Activated naive CD8-positive, alpha-beta T cell (primary cell): ENCODE measurements around the gene ZNF329.

Experiments
- H3K27ac Mint-ChIP-seq: one replicate; pipeline ENCODE4 v1.8.0; 2021; ENCODE audit warnings: mixed read lengths
- H3K27me3 Mint-ChIP-seq: one replicate; pipeline ENCODE4 v1.8.0; 2021; ENCODE audit warnings: mixed read lengths
- H3K36me3 Mint-ChIP-seq: one replicate; pipeline ENCODE4 v1.8.0; 2021; ENCODE audit warnings: mixed read lengths
- H3K4me1 Mint-ChIP-seq: one replicate; pipeline ENCODE4 v1.8.0; 2021; ENCODE audit warnings: low read depth, mixed read lengths
- H3K4me3 Mint-ChIP-seq: one replicate; pipeline ENCODE4 v1.8.0; 2021; ENCODE audit warnings: mild to moderate bottlenecking, mixed read lengths
- H3K9me3 Mint-ChIP-seq: one replicate; pipeline ENCODE4 v1.8.0; 2021; ENCODE audit warnings: low read depth, mixed read lengths

The ZNF329 gene

DNA sequence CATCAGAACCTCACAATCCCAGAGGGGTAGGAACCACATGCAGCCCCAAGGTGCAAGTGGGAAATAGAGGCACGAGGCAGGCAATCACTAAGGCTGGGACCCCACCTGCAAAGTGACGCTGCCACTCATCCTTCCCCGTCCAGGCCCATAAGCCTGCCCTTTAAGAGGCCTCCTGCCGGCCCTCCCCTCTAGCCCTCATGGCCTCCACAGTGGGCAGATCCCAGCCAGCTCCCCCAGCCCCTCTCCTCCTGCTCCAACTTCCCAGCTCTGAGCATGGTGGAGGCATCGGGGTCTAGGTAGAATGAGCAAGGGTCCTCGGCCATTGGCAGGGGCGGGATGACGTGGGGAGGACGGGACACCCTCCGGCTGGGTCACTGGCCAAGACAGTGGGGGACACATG is 55.3 kb downstream of the ZNF329 start:
- H3K36me3 Mint-ChIP-seq, result peaks cover 12% of the 10 kb centered on the region
- H3K4me3 Mint-ChIP-seq, result no peak overlapping the region
- H3K4me1 Mint-ChIP-seq, result peaks cover 14% of the 10 kb centered on the region
- no peaks in the 10 kb centered on the region for H3K27me3 Mint-ChIP-seq
- peaks cover 5% of the 10 kb centered on the region for H3K9me3 Mint-ChIP-seq
- no peak overlapping the region for H3K27ac Mint-ChIP-seq

DNA sequence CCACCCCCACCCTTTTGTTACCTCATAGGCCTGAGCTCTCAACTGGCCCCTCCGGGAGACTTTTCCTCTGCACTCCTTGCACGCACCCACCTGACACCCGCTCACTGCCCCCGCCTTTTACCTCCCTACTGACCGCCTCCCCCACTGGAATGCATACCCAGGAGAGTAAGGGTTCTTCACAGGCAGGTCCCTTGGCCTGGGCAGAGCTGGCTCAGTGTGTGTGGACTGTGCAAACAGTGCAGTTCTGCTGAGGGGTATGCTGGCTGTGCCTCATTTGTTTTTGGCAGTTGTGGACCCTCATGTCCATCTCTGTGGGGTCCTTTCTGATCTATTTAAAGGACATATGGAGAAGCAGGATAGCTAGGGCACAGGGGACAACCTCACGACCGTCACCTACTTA is 57.5 kb downstream of the ZNF329 start:
- no peaks in the 10 kb centered on the region for H3K27me3 Mint-ChIP-seq
- no peaks in the 10 kb centered on the region for H3K9me3 Mint-ChIP-seq
- H3K27ac Mint-ChIP-seq, result no peak overlapping the region
- H3K4me1 Mint-ChIP-seq, result peaks cover 8% of the 10 kb centered on the region
- H3K4me3 Mint-ChIP-seq, result no peak overlapping the region
- peaks cover 7% of the 10 kb centered on the region for H3K36me3 Mint-ChIP-seq

DNA sequence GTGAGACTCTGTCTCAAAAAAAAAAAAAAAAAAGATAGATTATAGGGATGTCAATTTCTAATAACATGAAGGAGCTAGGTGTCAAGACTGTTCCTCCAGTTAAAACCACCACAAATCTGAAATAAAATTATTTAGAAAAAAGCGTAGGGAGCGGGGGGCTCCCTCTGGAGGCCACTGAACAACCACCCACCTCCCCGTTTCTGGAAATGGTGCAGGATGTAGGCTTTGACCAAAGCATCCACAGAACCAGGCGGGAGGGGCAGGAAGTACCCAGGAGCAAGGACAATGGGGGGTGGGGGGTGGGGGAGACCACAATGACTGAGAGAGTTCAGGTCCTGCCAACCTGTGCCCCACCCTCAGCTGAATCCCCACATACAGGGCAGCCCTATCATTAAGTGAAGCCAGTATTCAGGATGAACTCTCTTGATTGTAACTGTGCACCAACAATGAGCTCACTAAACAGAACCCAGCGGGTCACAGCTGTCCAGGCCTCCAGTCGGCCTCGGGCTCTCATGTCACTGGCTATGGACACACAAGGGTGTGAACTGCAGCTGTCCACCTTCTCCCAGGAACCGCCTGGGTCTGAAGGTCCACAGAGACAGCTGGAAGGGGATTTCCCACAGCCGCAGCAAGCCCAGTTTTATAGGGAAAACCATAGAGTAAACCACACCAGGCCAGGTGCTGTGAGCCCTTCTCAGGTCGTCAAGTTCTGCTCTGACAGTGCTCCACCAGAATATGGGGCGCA is 59.2 kb downstream of the ZNF329 start:
- H3K4me1 Mint-ChIP-seq, result peaks cover 3% of the 10 kb centered on the region
- H3K9me3 Mint-ChIP-seq, result no peaks in the 10 kb centered on the region
- no peak overlapping the region for H3K4me3 Mint-ChIP-seq
- no peak overlapping the region for H3K27ac Mint-ChIP-seq
- H3K36me3 Mint-ChIP-seq, result peaks cover 11% of the 10 kb centered on the region
- H3K27me3 Mint-ChIP-seq, result no peaks in the 10 kb centered on the region

DNA sequence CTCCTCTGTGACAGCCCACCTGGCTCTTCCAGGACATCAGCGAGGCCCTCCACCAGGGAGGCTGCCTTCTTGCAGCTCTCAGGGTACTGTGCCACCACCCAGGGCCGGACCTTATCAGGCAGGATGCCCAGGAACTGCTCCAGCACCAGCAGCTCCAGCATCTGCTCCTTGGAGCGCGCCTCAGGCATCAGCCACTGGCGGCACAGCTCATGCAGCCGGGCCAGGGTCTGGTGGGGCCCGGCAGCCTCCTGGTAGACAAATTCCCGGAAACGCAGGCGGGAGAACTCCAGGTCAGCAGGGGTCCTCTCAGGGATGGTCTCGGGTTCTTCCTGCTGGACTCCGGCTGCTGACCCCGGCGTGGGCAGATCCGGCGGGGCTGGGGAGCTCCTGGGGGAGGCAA is 60.7 kb downstream of the ZNF329 start:
- Mint-ChIP-seq H3K36me3 (peaks cover 7% of the 10 kb centered on the region), H3K4me3 (no peak overlapping the region), H3K4me1 (no peaks in the 10 kb centered on the region), H3K27me3 (no peaks in the 10 kb centered on the region), H3K9me3 (no peaks in the 10 kb centered on the region), H3K27ac (no peak overlapping the region)

DNA sequence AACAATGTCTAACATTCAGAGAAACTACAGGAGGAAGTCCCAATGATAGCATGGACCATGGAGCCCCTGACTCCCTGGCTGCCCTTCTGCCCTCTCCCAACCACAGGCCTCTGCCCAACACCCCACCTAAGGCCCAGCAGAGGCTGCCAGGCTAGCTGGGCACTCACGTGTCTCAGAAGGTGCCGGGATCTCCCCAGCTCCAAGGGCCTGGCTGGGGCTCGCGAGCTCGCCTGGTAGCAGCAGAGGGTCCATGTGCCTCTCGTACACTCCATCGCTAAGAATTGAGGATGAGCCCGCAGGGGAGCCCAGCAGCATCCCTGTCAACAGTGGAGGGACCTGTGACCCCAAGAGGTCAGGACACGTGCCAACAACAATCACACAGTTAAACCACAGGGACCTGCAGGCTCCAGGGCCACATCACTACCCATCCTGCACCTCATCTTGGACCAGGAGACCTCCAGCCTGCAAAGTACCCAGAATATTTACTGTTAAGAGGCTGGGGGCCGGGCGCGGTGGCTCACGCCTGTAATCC is 62.0 kb downstream of the ZNF329 start:
- Mint-ChIP-seq H3K27me3 (no peaks in the 10 kb centered on the region), H3K4me3 (no peak overlapping the region), H3K9me3 (peaks cover 4% of the 10 kb centered on the region), H3K4me1 (no peaks in the 10 kb centered on the region), H3K27ac (no peak overlapping the region), H3K36me3 (peaks cover 12% of the 10 kb centered on the region)

DNA sequence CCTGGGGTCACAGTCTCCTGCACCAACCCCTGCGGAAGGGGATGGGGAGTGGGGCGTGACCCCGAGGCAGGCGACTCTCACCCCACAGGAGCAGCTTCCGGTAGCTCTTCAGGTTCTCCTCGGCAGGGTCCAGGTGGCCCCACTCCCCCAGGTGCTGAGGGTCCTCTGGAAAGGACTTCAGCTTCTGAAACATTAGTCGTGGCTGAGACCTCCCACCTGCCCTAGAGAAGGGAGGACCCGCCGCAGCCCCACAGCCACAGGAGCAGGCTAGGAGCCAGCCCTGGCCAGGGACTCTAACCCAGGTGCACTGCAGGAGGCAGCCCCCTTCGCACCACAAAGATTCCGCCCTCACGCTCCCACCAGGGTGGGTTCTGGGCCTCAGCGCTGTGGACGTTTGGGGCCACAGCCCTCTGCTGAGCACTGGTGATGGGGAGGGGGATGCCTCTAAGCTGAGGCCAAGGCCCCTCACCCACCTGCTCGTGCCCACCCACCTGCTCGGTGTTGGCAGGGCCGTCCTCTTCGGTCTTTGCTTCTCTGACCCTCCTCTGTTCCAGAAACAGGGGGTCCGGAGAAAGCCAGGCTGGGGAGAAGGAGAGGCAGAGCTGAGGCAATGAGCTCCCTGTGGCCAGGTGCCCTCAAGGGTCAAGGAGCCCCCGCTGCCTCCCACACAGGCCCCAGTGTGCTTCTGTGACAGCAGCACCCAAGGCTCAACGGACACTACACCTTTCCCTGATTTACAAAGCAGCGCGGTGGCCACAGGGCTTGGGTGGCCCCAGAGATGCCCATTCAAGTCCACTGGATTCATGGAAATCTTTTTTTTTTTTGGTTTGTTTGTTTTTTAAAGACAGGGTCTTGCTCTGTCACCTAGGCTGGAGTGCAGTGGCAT is 63.5 kb downstream of the ZNF329 start:
- Mint-ChIP-seq H3K27me3 (no peaks in the 10 kb centered on the region), H3K27ac (no peak overlapping the region), H3K36me3 (peaks cover 11% of the 10 kb centered on the region), H3K4me1 (no peaks in the 10 kb centered on the region), H3K4me3 (no peak overlapping the region), H3K9me3 (peaks cover 4% of the 10 kb centered on the region)

DNA sequence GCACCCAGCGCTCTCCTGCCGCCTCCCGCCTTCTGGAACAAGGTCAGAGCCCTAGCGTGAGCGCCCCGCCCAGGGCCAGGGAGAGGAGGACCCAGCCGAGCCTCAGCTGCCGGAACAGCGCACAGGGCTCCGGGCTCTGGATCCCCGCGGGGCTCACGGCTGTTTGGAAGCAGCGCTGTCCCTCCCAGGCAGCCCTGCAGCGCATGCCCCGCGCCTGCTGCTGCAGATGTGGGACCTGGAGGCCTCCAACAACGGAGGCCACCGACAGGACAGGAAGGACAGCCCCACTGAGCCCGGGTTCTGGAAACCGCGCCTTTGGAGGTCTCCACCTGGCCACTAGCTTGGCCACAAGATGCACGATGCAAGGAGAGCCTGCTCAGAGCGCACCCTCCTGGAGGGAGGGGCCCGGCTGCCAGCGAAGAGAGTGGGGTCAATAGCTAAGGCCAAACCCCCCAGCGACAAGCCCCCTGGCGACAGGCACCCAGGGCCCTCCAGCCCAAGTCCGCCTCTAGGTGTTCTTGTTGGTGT is 65.2 kb downstream of the ZNF329 start:
- Mint-ChIP-seq H3K27me3 (no peaks in the 10 kb centered on the region), H3K36me3 (peaks cover 19% of the 10 kb centered on the region), H3K4me3 (no peak overlapping the region), H3K9me3 (peaks cover 4% of the 10 kb centered on the region), H3K4me1 (no peaks in the 10 kb centered on the region), H3K27ac (no peak overlapping the region)

DNA sequence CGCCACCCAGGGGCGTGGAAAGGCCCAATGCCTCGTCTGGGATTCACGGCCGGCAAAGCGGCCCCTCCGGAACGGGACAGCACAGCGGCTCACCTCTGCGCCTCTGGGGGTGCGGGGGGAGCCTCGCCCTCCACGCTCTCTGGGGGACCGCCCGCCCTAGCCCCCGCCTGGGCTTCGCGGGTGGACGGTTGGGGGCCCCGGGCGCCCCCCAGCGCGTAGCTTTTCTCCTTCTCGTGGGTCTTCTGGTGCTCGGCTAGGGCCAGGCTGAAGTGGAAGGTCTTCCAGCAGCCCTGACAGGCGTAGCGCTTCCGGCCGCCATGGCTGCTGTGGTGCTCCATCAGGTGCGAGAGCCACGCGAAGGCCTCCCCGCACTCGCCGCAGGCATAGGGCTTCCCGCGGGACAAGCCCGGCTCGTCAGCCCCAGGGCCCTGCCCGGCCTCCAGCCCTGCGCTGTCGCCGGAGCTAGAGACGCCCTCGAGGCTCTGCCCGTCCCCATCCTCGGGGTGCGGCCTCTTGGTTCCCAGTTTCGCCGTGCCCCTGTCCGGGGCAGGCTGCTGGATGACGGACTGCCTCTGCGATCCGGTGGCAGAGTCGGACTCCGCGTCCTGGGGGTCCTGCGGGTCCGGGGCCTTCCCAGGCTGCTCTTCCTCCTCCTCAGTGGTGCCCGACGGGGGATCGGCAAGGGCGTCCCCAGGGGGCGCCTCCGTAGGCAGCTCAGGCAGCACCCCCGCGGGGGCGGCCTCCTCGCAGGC is 65.8 kb downstream of the ZNF329 start:
- H3K9me3 Mint-ChIP-seq, result peaks cover 7% of the 10 kb centered on the region

DNA sequence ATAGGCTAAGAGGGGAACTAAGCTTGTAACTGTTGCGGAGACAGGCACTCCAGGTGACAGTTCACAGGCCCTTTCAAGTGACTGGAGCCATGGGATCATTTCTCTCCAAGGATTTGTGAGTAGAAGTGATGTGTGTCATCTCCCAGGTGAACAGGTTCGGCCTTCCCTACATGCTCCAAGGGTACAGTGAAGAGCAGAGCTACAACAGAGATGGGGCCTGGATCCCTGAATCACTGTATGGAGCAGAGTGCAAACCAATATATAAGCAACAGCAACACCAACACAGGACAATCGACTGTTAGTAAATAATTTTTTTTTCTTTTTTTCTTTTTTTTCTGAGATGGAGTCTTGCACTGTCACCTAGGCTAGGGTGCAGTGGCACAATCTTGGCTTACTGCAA is 67.6 kb downstream of the ZNF329 start:
- no peak overlapping the region for H3K27ac Mint-ChIP-seq
- peaks cover 7% of the 10 kb centered on the region for H3K9me3 Mint-ChIP-seq
- no peaks in the 10 kb centered on the region for H3K27me3 Mint-ChIP-seq
- H3K36me3 Mint-ChIP-seq, result peaks cover 20% of the 10 kb centered on the region
- no peak overlapping the region for H3K4me3 Mint-ChIP-seq
- no peaks in the 10 kb centered on the region for H3K4me1 Mint-ChIP-seq

More for the DNA sequence above, 65.8 kb downstream of the ZNF329 start:
- Mint-ChIP-seq H3K4me3 (no peak overlapping the region), H3K27me3 (no peaks in the 10 kb centered on the region), H3K36me3 (peaks cover 19% of the 10 kb centered on the region), H3K27ac (no peak overlapping the region), H3K4me1 (no peaks in the 10 kb centered on the region)

DNA sequence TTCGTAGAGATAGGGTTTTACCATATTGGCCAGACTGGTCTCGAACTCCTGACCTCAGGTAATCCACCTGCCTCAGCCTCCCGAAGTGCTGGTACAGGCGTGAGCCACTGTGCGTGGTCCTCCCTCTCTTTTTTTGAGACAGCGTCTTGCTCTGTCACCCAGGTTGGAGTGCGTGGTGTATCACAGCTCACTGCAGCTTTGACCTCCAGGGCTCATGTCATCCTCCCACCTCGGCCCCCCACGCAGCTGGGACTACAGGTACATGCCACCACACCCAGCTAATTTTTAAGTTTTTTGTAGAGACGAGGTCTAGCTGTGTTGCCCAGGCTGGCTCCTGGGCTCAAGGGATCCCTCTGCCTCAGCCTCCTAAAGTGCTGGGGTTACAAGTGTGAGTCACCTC is 70.8 kb downstream of the ZNF329 start:
- Mint-ChIP-seq H3K4me1 (no peaks in the 10 kb centered on the region), H3K27ac (no peak overlapping the region), H3K27me3 (no peaks in the 10 kb centered on the region), H3K4me3 (no peak overlapping the region), H3K9me3 (peaks cover 7% of the 10 kb centered on the region), H3K36me3 (peaks cover 24% of the 10 kb centered on the region)
